ENCODE results near the gene CYP8B1.

- TF ChIP-seq EZH2 (IDR thresholded peaks at IDR 0.05) (no peak), POLR2AphosphoS5 (IDR thresholded peaks at IDR 0.05; ENCODE audit: borderline replicate concordance, low read depth, low read length) (no peak)
Measured at GRCh38 chr3:42874749-42875148, 930 bp downstream of the CYP8B1 start.

Measured in SK-N-MC (cell line).